Psoas muscle (tissue), 8 donors: ENCODE data around the gene TMEM200A. TPM values are rescaled to one million over a fixed set of nuclear protein-coding genes. Genes with fewer than 3 reads are reported as not detected.

Source experiments
- ATAC-seq, 4 donors: fragments of 200-7000 bp; cut with Tn5 transposase; one replicate each; pipeline ENCODE4 v1.9.1; 2020; ENCODE audit warnings: moderate library complexity in 3 of 4, mild to moderate bottlenecking in 2 of 4
- DNase-seq, 2 donors: peaks; one replicate each; pipeline ENCODE4 v3.0.0-alpha.2; 2020
- H3K27ac ChIP-seq: fragments of 200-600 bp; one replicate; pipeline ENCODE4 v1.8.0; 2022
- H3K27me3 ChIP-seq, 3 donors: fragments of 200-600 bp in 1 of 3; one replicate each; pipeline versions ENCODE4 v1.6.1 to v1.8.0; 2013 to 2022; ENCODE audit warnings: low read length in 2 of 3, mild to moderate bottlenecking in 2 of 3, moderate library complexity in 1 of 3; ENCODE audit not compliant: insufficient read depth in 3 of 3
- H3K36me3 ChIP-seq, 2 donors: fragments of 200-600 bp in 1 of 2; one replicate each; pipeline versions ENCODE4 v1.6.1 to v1.8.0; 2013 to 2022; ENCODE audit warnings: low read depth in 1 of 2, mild to moderate bottlenecking in 1 of 2, moderate library complexity in 1 of 2; ENCODE audit not compliant: insufficient read depth in 1 of 2
- H3K4me1 ChIP-seq: fragments of 200-600 bp; one replicate; pipeline ENCODE4 v1.8.0; 2022
- H3K4me3 ChIP-seq: fragments of 200-600 bp; one replicate; pipeline ENCODE4 v1.8.0; 2022; ENCODE audit warnings: mild to moderate bottlenecking
- H3K9me3 ChIP-seq: fragments of 200-600 bp; one replicate; pipeline ENCODE4 v1.8.0; 2022
- CTCF ChIP-seq: fragments of 200-600 bp; IDR thresholded peaks from one replicate; pipeline ENCODE4 v1.8.0; 2022; ENCODE audit warnings: antibody characterized with exemption
- WGBS, 3 donors: extraction: QIAGEN DNeasy Blood & Tissue Kit; methylation state at CpG; one replicate each; pipeline versions ENCODE4 v1.1.6 to v1.1.7; 2013; 5-methylcytosine and 5-hydroxymethylcytosine counted together
- intact Hi-C, 2 donors: fragments of 100-400 bp; cut with DNase I; formaldehyde crosslinking; loops; one replicate each; pipeline versions ENCODE4 v1.11.0 to v1.14.2; 2022
- polyA plus RNA-seq, 3 donors: library from polyadenylated mRNA; stranded (reverse); fragments of 200-250 nt; gene quantifications; one replicate each; pipeline ENCODE4 v1.2.3, GENCODE V29; 2013
- total RNA-seq, 4 donors: library from RNA; stranded (reverse); fragmentation: NEBNext Ultra II Directional in 2 of 4; extraction: Animal tissue kit (Norgen Biotek cat#: 25700) in 2 of 4; gene quantifications; one replicate each; pipeline versions ENCODE4 v1.2.1 to v1.2.4, GENCODE V29; 2021 to 2023
- donor health status: healthy with polysubstance abuse.
- donor health status: DM: no; HTN: no; CAD: no; lungs with moderate emphysema.
- donor health status: Bipolar disorder and iron deficiency.
- donor health status: healthy.
- donor health status: DM: yes; HTN: yes; CAD: no.
- donor health status: DM: no; HTN: no; CAD: no.
- donor health status: DM: no; HTN: no; CAD: no.
- donor health status: DM: yes; HTN: yes; CAD: no.

The TMEM200A gene
- total and polyA plus RNA-seq, 7 donors = 0.05 to 0.81 (median 0.12) TPM

GRCh38 chr6:130420911-130421310 is 55.1 kb downstream of the TMEM200A start:
- TF ChIP-seq CTCF = no peak
- H3K27ac ChIP-seq = no peak overlapping the region
- no peaks in the 10 kb centered on the region for H3K36me3 ChIP-seq
- H3K4me3 ChIP-seq = no peak overlapping the region
- no peak for ATAC-seq
- intact Hi-C loops = no loop called here
- H3K4me1 ChIP-seq = no peaks in the 10 kb centered on the region
- 91 to 98% (median 94%) methylated on average over 4 of the region's 4 CpGs for WGBS, 3 donors
- no peak for DNase-seq
- H3K9me3 ChIP-seq = no peaks in the 10 kb centered on the region
- H3K27me3 ChIP-seq = peaks cover 0 to 2% (median 0%) of the 10 kb centered on the region in 3 donors

- no peak for TF ChIP-seq CTCF
- intact Hi-C loops = no loop called here
- H3K9me3 ChIP-seq = no peaks in the 10 kb centered on the region
- no peaks in the 10 kb centered on the region for H3K36me3 ChIP-seq
- H3K4me3 ChIP-seq = no peak overlapping the region
- no peak overlapping the region for H3K27ac ChIP-seq
- WGBS, 3 donors = 93% methylated on average over 1 of the region's 1 CpG
- H3K27me3 ChIP-seq = peaks cover 0 to 2% (median 0%) of the 10 kb centered on the region in 3 donors
- no peaks in the 10 kb centered on the region for H3K4me1 ChIP-seq
- ATAC-seq (no peak), DNase-seq (no peak)
Measured at GRCh38 chr6:130421585-130421984, 55.8 kb downstream of the TMEM200A start.

- H3K9me3 ChIP-seq = no peaks in the 10 kb centered on the region
- intact Hi-C loops = no loop called here
- DNase-seq (no peak), ATAC-seq (no peak)
- peaks cover 0 to 2% (median 0%) of the 10 kb centered on the region in 3 donors for H3K27me3 ChIP-seq
- no peak overlapping the region for H3K27ac ChIP-seq
- H3K4me3 ChIP-seq = no peak overlapping the region
- no peaks in the 10 kb centered on the region for H3K4me1 ChIP-seq
- 79 to 85% (median 81%) methylated on average over 3 of the region's 3 CpGs for WGBS, 3 donors
- no peak for TF ChIP-seq CTCF
- H3K36me3 ChIP-seq = no peaks in the 10 kb centered on the region
Measured at GRCh38 chr6:130423044-130423443, 57.2 kb downstream of the TMEM200A start.

GRCh38 chr6:130424710-130425109 is 58.9 kb downstream of the TMEM200A start:
- Histone ChIP-seq H3K4me1 (no peaks in the 10 kb centered on the region), H3K36me3 (no peaks in the 10 kb centered on the region), H3K27me3 (no peaks in the 10 kb centered on the region), H3K9me3 (no peaks in the 10 kb centered on the region), H3K4me3 (no peak overlapping the region), H3K27ac (no peak overlapping the region)
- no peak for TF ChIP-seq CTCF
- intact Hi-C loops = no loop called here
- ATAC-seq = no peak
- 36 to 60% (median 49%) methylated on average over 2 of the region's 2 CpGs for WGBS, 3 donors
- no peak for DNase-seq

GRCh38 chr6:130425537-130425936 is 59.7 kb downstream of the TMEM200A start:
- H3K27ac ChIP-seq = no peak overlapping the region
- WGBS, 3 donors = 74 to 94% (median 77%) methylated on average over 1 of the region's 1 CpG
- ATAC-seq (no peak), DNase-seq (no peak)
- H3K4me1 ChIP-seq = no peaks in the 10 kb centered on the region
- H3K4me3 ChIP-seq = no peak overlapping the region
- intact Hi-C loops = no loop called here
- no peaks in the 10 kb centered on the region for H3K36me3 ChIP-seq
- TF ChIP-seq CTCF = no peak
- no peaks in the 10 kb centered on the region for H3K27me3 ChIP-seq
- H3K9me3 ChIP-seq = no peaks in the 10 kb centered on the region
